ENCODE measurements around the gene FXYD2. TPM values are rescaled to one million over a fixed set of nuclear protein-coding genes. Genes with fewer than 3 reads are reported as not detected.

Gene FXYD2
- total RNA-seq, 4 donors from 2014 or later: 0.50 to 3.0 (median 1.2) TPM

GRCh38 chr11:117862019-117862725, 37.6 kb upstream of the FXYD2 start:
- Histone ChIP-seq H3K27ac (peak overlapping the region in 3 of 4 donors; percentile 27 to 75 (median 64)), H3K36me3 (no peaks in the 10 kb centered on the region), H3K9me3 (no peaks in the 10 kb centered on the region), H3K27me3 (no peaks in the 10 kb centered on the region), H3K4me1 (peaks cover 0 to 68% (median 8%) of the 10 kb centered on the region in 3 donors), H3K4me3 (peak overlapping the region in 1 of 2 donors; percentile 7)
- WGBS, 2 donors (ENCODE audit: low coverage in 1 of 2): 30 to 43% methylated on average over 7 to 10 of the region's 12 CpGs
- ATAC-seq: no peak
- TF ChIP-seq CTCF (IDR thresholded peaks at IDR 0.05): no peak
- TF ChIP-seq EP300 (IDR thresholded peaks at IDR 0.05): no peak
- TF ChIP-seq POLR2AphosphoS5 (IDR thresholded peaks at IDR 0.05): no peak
- TF ChIP-seq POLR2A (IDR thresholded peaks at IDR 0.05): no peak

- Histone ChIP-seq H3K27me3 (no peaks in the 10 kb centered on the region), H3K4me1 (peaks cover 0 to 68% (median 8%) of the 10 kb centered on the region in 3 donors), H3K36me3 (no peaks in the 10 kb centered on the region), H3K9me3 (no peaks in the 10 kb centered on the region), H3K4me3 (no peak overlapping the region), H3K27ac (peak overlapping the region in 3 of 4 donors; percentile 50 to 75 (median 64))
- WGBS, 2 donors (ENCODE audit: low coverage in 1 of 2): 27 to 38% methylated on average over 3 to 9 of the region's 13 CpGs
- TF ChIP-seq POLR2AphosphoS5 (IDR thresholded peaks at IDR 0.05) (no peak), POLR2A (IDR thresholded peaks at IDR 0.05) (no peak), CTCF (IDR thresholded peaks at IDR 0.05) (no peak)
- peak; percentile 39 for ATAC-seq
Observed at GRCh38 chr11:117861151-117862018, 36.8 kb upstream of the FXYD2 start.

- Histone ChIP-seq H3K36me3 (no peaks in the 10 kb centered on the region), H3K27me3 (no peaks in the 10 kb centered on the region), H3K9me3 (no peaks in the 10 kb centered on the region), H3K27ac (no peak overlapping the region), H3K4me3 (no peak overlapping the region), H3K4me1 (peaks cover 0 to 72% (median 8%) of the 10 kb centered on the region in 3 donors)
- WGBS, 2 donors (ENCODE audit: low coverage in 1 of 2): 67 to 81% methylated on average over 3 to 4 of the region's 6 CpGs
- ATAC-seq: no peak
- TF ChIP-seq EP300 (IDR thresholded peaks at IDR 0.05): no peak
- TF ChIP-seq POLR2AphosphoS5 (IDR thresholded peaks at IDR 0.05): no peak
- no peak for TF ChIP-seq POLR2A (IDR thresholded peaks at IDR 0.05)
- no peak for TF ChIP-seq CTCF (IDR thresholded peaks at IDR 0.05)
Observed at GRCh38 chr11:117860139-117860538, 35.6 kb upstream of the FXYD2 start.

GRCh38 chr11:117859488-117860112, 35.1 kb upstream of the FXYD2 start:
- TF ChIP-seq EP300 (IDR thresholded peaks at IDR 0.05) (no peak), POLR2AphosphoS5 (IDR thresholded peaks at IDR 0.05) (no peak), POLR2A (IDR thresholded peaks at IDR 0.05) (no peak), CTCF (IDR thresholded peaks at IDR 0.05) (no peak)
- Histone ChIP-seq H3K36me3 (no peaks in the 10 kb centered on the region), H3K4me3 (no peak overlapping the region), H3K27ac (no peak overlapping the region), H3K9me3 (no peaks in the 10 kb centered on the region), H3K4me1 (peaks cover 0 to 72% (median 8%) of the 10 kb centered on the region in 3 donors), H3K27me3 (no peaks in the 10 kb centered on the region)
- 66 to 71% methylated on average over 2 to 9 of the region's 9 CpGs for WGBS, 2 donors (ENCODE audit: low coverage in 1 of 2)
- ATAC-seq: no peak
